ENCODE results near the gene ANKRD31.

ANKRD31 gene

GRCh38 chr5:75057561-75057960, 179.1 kb downstream of the ANKRD31 start:
- no peak for DNase-seq

- DNase-seq: no peak
These were observed 180.9 kb downstream of the ANKRD31 start for GRCh38 chr5:75055727-75056144.

- no peak for DNase-seq
These were observed 182.3 kb downstream of the ANKRD31 start for GRCh38 chr5:75054134-75054930.

- no peak for DNase-seq
These were observed 183.2 kb downstream of the ANKRD31 start for GRCh38 chr5:75053304-75054133.

GRCh38 chr5:75053054-75053303, 183.7 kb downstream of the ANKRD31 start:
- DNase-seq: no peak

GRCh38 chr5:75052192-75053053, 184.3 kb downstream of the ANKRD31 start, which contains the start of gene GCNT4:
Gene GCNT4, minus strand, starts transcription at chr5:75052558. Its CDS starts 22,521 bp downstream, at chr5:75030037.
- DNase-seq: no peak

- no peak for DNase-seq
These were observed 185.4 kb downstream of the ANKRD31 start for GRCh38 chr5:75051217-75051751.

- DNase-seq: no peak
These were observed 186.3 kb downstream of the ANKRD31 start for GRCh38 chr5:75050415-75050814.

- no peak for DNase-seq
These were observed 187.0 kb downstream of the ANKRD31 start for GRCh38 chr5:75049456-75050351.

- no peak for DNase-seq
These were observed 188.2 kb downstream of the ANKRD31 start for GRCh38 chr5:75048457-75048953.

GRCh38 chr5:75047356-75047755, 189.3 kb downstream of the ANKRD31 start:
- no peak for DNase-seq

GRCh38 chr5:75046366-75047142, 190.1 kb downstream of the ANKRD31 start:
- no peak for DNase-seq

GRCh38 chr5:75045071-75045470, 191.6 kb downstream of the ANKRD31 start:
- DNase-seq: no peak

- DNase-seq: no peak
These were observed 192.3 kb downstream of the ANKRD31 start for GRCh38 chr5:75044406-75044805.

- DNase-seq: peak; percentile 1
These were observed 192.9 kb downstream of the ANKRD31 start for GRCh38 chr5:75043633-75044264.

- DNase-seq: no peak
These were observed 194.2 kb downstream of the ANKRD31 start for GRCh38 chr5:75042522-75042921.

- DNase-seq: no peak
These were observed 195.7 kb downstream of the ANKRD31 start for GRCh38 chr5:75040973-75041372.

GRCh38 chr5:75037106-75037505, 199.6 kb downstream of the ANKRD31 start:
- no peak for DNase-seq

- no peak for DNase-seq
These were observed 202.4 kb downstream of the ANKRD31 start for GRCh38 chr5:75034137-75034739.

- DNase-seq: no peak
These were observed 205.3 kb downstream of the ANKRD31 start for GRCh38 chr5:75031366-75031765.
